Keratinocyte (primary cell): ENCODE measurements around the gene ZFYVE28. TPM values are rescaled to one million over a fixed set of nuclear protein-coding genes. Genes with fewer than 3 reads are reported as not detected.

Experiments
- DNase-seq: peaks from one replicate; pipeline ENCODE4 v3.0.0-alpha.2; 2011; ENCODE audit warnings: low read depth, missing footprints, low spot score
- FAIRE-seq: peaks from 2 replicates; lab custom pipeline; 2011; peaks lifted over from hg19 to GRCh38; lab: Jason Lieb, UNC
- H2AFZ ChIP-seq: 2 replicates; pipeline ENCODE4 v1.6.0; 2012; ENCODE audit warnings: low read length, control low read depth, inconsistent platforms; ENCODE audit not compliant: control insufficient read depth
- H3K27ac ChIP-seq: 2 replicates; pipeline ENCODE4 v1.5.1; 2011; ENCODE audit warnings: low read length; ENCODE audit not compliant: control insufficient read depth, insufficient read depth
- H3K27me3 ChIP-seq: 3 replicates; pipeline ENCODE4 v1.6.0; 2011; ENCODE audit warnings: low read length; ENCODE audit not compliant: control insufficient read depth, insufficient read depth; ENCODE audit errors: extremely low read depth
- H3K36me3 ChIP-seq, 2 experiments: 2 replicates in 1 of 2; 3 replicates in 1 of 2; pipeline ENCODE4 v1.5.1; 2011; ENCODE audit warnings: low read length in 2 of 2, mild to moderate bottlenecking in 1 of 2; ENCODE audit not compliant: control insufficient read depth in 2 of 2, insufficient read depth in 2 of 2; ENCODE audit errors: extremely low read depth in 1 of 2
- H3K4me1 ChIP-seq: 3 replicates; pipeline ENCODE4 v1.5.1; 2011; ENCODE audit warnings: low read length; ENCODE audit not compliant: control insufficient read depth, insufficient read depth; ENCODE audit errors: extremely low read depth
- H3K4me2 ChIP-seq: 3 replicates; pipeline ENCODE4 v1.6.0; 2011; ENCODE audit warnings: low read depth, low read length; ENCODE audit not compliant: control insufficient read depth, insufficient read depth; ENCODE audit errors: extremely low read depth
- H3K4me3 ChIP-seq, 3 experiments: fragments of 200-600 bp in 1 of 3; sonication (generic) in 1 of 3; 2 replicates in 2 of 3; 3 replicates in 1 of 3; pipeline ENCODE4 v1.5.1; 2011 to 2016; ENCODE audit warnings: low read length in 3 of 3, mild to moderate bottlenecking in 3 of 3, control low read depth in 2 of 3, inconsistent platforms in 1 of 3, low read depth in 1 of 3, mixed read lengths in 1 of 3, mixed run types in 1 of 3, moderate library complexity in 1 of 3; ENCODE audit not compliant: control insufficient read depth in 2 of 3, insufficient read depth in 2 of 3; ENCODE audit errors: extremely low read depth in 1 of 3
- H3K79me2 ChIP-seq: 2 replicates; pipeline ENCODE4 v1.6.0; 2012; ENCODE audit warnings: low read length; ENCODE audit not compliant: control insufficient read depth, insufficient read depth
- H3K9ac ChIP-seq: 3 replicates; pipeline ENCODE4 v1.6.0; 2011; ENCODE audit warnings: low read length; ENCODE audit not compliant: control insufficient read depth, insufficient read depth; ENCODE audit errors: extremely low read depth
- H3K9me1 ChIP-seq: 3 replicates; pipeline ENCODE4 v1.6.0; 2011; ENCODE audit warnings: low read length; ENCODE audit not compliant: control insufficient read depth, insufficient read depth; ENCODE audit errors: extremely low read depth
- H3K9me3 ChIP-seq: 2 replicates; pipeline ENCODE4 v1.5.1; 2012; ENCODE audit warnings: low read depth, low read length; ENCODE audit not compliant: control insufficient read depth
- H4K20me1 ChIP-seq: 3 replicates; pipeline ENCODE4 v1.6.0; 2011; ENCODE audit warnings: low read length; ENCODE audit not compliant: control insufficient read depth, insufficient read depth; ENCODE audit errors: extremely low read depth
- EZH2 ChIP-seq: IDR thresholded peaks from one replicate; pipeline ENCODE4 v1.6.1; 2012; ENCODE audit warnings: inconsistent platforms, mild to moderate bottlenecking, low read length, moderate library complexity
- dilution Hi-C: fragments of 300-500 bp; cut with MboI; formaldehyde crosslinking; loops from one replicate; pipeline ENCODE4 v1.7.0; 2020; ENCODE audit warnings: low sequenced_read_pairs; ENCODE audit not compliant: extremely low pct_ligation_motif_present
- polyA plus RNA-seq, 5 experiments: library from polyadenylated mRNA; depleted of rRNA in 3 of 5; stranded (reverse) in 3 of 5; stranded (forward) in 1 of 5; unstranded in 1 of 5; fragments of >200 nt; gene quantifications; 1 replicate in 1 of 5; 2 replicates in 3 of 5; 3 replicates in 1 of 5; pipeline versions ENCODE4 v1.2.1 to v1.2.3, GENCODE V29; 2011 to 2012; ENCODE audit warnings: missing spikeins in 2 of 5, low read depth in 1 of 5, low replicate concordance in 1 of 5
- TF ChIP-seq, protein P1 (sequence below), 3 experiments: IDR thresholded peaks in 1 of 3; conservative IDR thresholded peaks in 1 of 3; optimal IDR thresholded peaks in 1 of 3; 2 replicates in 2 of 3; 3 replicates in 1 of 3; pipeline versions ENCODE3 to v1.5.1; 2011; ENCODE audit warnings: low read length in 3 of 3, mild to moderate bottlenecking in 3 of 3, moderate library complexity in 2 of 3, control low read depth in 1 of 3, inconsistent platforms in 1 of 3; ENCODE audit not compliant: insufficient read depth in 2 of 3; ENCODE audit errors: extremely low read depth in 1 of 3

ZFYVE28 gene
- polyA plus RNA-seq, 1 donor (not counting 4 experiments of a cell fraction or from before 2014, with no cell fraction given), result 0.33 TPM

DNA sequence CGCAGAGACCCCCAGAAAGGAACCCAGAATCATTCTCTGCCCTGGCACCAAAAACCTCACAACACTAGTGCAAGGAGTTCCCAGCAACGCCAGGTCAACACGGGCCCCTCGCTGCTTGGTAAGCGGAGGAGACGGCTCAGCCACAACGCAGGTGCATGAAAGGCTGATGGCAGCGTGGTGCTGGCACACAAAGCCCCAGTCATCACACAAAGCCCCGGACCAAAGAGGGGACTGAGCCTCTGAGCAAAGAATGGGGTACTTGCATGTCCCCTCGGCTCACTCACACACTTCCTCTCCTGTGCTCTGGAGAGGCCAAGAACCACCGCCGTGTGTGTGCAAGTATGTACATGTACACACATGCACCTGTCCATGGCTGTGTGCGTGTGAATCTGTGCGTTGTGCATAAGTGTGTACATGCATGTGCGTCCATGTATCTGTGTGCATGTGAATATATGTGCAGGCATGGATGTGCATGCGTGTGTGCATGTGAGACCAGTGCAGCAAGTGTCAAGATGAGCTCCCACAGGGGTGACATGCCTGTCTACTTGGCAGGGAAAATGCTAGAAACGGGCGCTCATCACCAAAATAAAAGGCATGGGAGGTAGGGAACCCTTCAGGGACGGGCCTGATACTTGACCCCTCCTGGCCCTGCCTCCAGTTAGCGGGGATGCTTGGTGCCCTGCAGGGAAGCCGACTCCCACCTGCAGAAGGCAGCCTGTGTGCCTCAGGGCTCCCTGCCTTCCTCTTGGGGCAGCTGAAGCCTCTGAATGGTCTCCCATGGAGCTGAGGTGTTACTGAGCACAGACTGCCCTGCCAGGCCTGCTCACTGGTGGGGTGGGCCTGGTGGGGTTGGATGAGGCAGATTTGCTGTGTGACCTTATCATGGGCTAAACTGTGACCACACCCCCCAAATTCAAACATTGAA, 60.4 kb downstream of the ZFYVE28 start:
- Histone ChIP-seq H3K9me1 (no peaks in the 10 kb centered on the region), H3K36me3 (no peaks in the 10 kb centered on the region), H4K20me1 (no peaks in the 10 kb centered on the region), H3K4me1 (no peaks in the 10 kb centered on the region), H3K27me3 (no peaks in the 10 kb centered on the region), H3K9me3 (no peaks in the 10 kb centered on the region), H2AFZ (no peak overlapping the region), H3K79me2 (no peaks in the 10 kb centered on the region), H3K9ac (no peak overlapping the region), H3K4me3 (no peak overlapping the region), H3K27ac (no peak overlapping the region), H3K4me2 (no peak overlapping the region)
- FAIRE-seq (no peak), DNase-seq (no peak)
- TF ChIP-seq EZH2, result no peak
- TF ChIP-seq, protein P1, sequence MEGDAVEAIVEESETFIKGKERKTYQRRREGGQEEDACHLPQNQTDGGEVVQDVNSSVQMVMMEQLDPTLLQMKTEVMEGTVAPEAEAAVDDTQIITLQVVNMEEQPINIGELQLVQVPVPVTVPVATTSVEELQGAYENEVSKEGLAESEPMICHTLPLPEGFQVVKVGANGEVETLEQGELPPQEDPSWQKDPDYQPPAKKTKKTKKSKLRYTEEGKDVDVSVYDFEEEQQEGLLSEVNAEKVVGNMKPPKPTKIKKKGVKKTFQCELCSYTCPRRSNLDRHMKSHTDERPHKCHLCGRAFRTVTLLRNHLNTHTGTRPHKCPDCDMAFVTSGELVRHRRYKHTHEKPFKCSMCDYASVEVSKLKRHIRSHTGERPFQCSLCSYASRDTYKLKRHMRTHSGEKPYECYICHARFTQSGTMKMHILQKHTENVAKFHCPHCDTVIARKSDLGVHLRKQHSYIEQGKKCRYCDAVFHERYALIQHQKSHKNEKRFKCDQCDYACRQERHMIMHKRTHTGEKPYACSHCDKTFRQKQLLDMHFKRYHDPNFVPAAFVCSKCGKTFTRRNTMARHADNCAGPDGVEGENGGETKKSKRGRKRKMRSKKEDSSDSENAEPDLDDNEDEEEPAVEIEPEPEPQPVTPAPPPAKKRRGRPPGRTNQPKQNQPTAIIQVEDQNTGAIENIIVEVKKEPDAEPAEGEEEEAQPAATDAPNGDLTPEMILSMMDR (optimal IDR thresholded peaks at IDR 0.05 in 1 of 3, IDR thresholded peaks at IDR 0.05 in 1 of 3, conservative IDR thresholded peaks at IDR 0.05 in 1 of 3; ENCODE audit: extremely low read depth in 1 of 3, insufficient read depth in 2 of 3, low read length in 3 of 3), result no peak
- dilution Hi-C loops, result no loop called here

DNA sequence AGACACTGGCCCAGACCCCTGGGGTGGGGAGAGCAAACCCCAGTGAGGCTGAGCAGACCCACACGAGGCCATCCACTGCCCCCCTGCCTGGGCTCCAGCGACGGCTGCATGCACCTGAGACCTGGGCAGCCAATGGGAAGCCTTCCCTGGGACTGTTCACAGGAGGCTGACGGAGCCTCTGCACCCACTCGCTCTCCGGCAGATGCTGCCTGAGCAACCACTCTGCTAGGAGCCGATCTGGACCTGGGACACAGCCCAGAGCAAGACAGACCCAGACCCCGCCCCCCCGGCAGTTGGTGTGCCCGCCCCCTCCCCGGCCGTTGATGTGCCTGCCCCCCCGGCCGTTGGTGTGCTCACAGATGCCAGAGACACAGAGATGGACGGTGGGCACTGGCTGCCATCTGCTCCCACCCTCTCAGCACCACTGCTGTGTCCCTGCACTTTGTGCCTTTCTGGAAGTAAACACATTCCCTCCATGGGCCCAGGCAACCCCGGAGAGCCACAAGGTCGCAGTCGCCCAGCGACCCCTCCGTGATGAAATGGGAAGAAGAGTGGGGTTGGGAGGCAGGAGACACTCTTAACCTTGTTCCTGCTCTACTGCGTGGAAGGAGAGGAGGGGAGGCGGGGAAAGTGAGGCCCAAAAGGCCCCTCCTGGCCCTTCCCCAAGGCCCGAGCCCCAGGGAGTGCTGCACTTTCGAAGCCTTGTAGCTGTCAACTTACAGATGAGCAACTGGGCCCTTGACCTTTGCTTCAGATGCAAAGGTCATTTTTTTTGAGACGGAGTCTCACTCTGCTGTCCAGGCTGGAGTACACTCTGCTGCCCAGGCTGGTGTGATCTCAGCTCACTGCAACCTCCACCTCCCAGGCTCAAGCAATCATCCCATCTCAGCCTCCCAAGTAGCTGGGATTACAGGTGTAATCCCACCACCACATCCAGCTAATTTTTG, 62.0 kb downstream of the ZFYVE28 start:
- Histone ChIP-seq H3K9me1 (no peaks in the 10 kb centered on the region), H2AFZ (no peak overlapping the region), H4K20me1 (no peaks in the 10 kb centered on the region), H3K4me2 (no peak overlapping the region), H3K4me1 (no peaks in the 10 kb centered on the region), H3K9ac (no peak overlapping the region), H3K27ac (no peak overlapping the region), H3K79me2 (no peaks in the 10 kb centered on the region), H3K36me3 (no peaks in the 10 kb centered on the region), H3K27me3 (no peaks in the 10 kb centered on the region), H3K9me3 (no peaks in the 10 kb centered on the region), H3K4me3 (no peak overlapping the region)
- no peak for TF ChIP-seq EZH2
- FAIRE-seq (no peak), DNase-seq (no peak)
- dilution Hi-C loops, result no loop called here
